GM18520 (cell line): Measurements from ENCODE around the gene APBA1.

Experiments
- ATAC-seq: cut with Tn5 transposase; IDR thresholded peaks from one replicate; pipeline ENCODE4 v1.9.1; 2021; ENCODE audit not compliant: unreplicated experiment

Gene APBA1

DNA sequence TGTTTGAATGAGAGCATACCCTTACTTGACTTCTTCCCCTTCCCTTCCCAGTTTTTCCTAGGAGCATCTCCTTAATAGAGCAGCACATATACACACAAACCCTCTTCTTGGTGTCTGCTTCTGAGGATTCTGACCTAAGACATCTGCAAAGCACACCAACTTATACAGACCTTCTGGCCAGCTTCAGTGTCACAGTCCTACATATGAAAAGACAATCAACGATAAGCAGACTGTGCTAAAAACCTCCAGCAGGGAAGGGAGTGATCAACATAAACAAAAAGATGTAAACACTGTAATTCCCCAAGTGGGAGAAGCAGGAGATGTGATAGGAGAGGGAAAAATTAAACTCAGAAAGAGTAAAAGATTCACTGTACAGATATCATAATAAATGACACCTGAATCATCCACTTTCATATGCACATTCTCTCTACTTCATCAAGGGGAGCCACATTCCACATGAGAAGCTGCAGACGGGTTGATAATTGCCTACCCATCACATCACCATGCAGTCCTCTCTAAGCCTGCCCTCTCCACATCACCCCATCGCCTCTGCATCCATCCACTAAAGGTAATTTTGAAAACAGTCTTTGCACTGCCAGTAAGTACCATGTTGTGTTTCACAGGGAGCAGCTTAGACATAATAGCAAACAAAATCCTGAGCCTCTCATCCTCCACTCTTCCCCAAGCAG is 13.0 kb downstream of the APBA1 start:
- ATAC-seq, result no peak

DNA sequence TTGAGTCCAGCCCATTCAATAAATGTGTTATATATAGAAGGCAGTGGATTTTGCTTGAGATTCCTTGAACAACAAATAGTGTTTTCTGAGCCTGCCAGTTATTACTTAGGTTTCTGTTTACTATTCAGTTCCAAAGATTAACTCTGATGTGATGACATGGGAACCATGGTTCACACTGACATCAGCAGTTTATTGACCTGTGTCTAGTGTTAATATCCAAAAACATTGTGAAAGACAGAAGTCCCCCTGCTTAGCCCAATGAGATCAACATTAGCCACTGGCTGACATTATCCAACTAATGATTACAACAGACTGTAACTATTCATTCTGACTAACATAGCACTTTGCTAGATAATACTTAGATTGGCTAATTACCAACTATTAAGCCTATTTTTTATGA is 14.9 kb downstream of the APBA1 start:
- ATAC-seq, result no peak

GRCh38 chr9:69655065-69655464 is 17.1 kb downstream of the APBA1 start:
- ATAC-seq, result no peak

GRCh38 chr9:69653261-69653660 is 18.9 kb downstream of the APBA1 start:
- no peak for ATAC-seq

DNA sequence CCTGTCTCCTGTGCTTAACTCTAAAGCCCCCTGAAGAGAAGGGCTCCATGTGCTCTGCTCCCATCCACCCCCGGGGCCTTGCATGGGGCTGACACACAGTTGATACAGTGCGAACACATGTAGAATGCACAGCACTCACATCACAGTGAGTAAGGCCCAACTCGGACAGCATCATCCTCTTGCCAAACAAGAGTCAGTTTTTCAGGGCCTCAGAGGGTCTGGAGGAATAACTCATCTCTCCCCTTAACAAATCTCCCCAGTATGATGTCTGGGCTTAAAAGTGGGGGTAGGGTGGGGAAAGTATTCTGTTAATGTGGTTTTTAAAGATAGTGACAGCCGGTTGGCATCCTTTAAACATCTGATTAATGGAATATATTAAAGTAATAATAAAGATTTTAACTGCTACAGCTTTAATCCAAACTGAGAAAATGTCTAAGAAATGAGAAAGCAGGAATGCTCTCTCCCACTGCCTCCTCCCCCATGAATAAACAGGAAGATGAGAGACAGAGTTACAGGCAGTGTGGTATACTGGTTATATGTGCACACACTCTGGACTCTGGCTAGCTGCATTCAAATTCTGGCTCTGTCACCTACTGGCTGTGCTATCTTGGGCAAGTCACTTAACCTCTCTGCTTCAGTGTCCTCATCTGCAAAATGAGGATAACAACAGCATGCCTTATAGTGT is 22.5 kb downstream of the APBA1 start:
- ATAC-seq, result no peak

GRCh38 chr9:69647804-69648203 is 24.4 kb downstream of the APBA1 start:
- ATAC-seq, result no peak

- no peak for ATAC-seq
Measured at GRCh38 chr9:69646810-69647209, 25.4 kb downstream of the APBA1 start.

DNA sequence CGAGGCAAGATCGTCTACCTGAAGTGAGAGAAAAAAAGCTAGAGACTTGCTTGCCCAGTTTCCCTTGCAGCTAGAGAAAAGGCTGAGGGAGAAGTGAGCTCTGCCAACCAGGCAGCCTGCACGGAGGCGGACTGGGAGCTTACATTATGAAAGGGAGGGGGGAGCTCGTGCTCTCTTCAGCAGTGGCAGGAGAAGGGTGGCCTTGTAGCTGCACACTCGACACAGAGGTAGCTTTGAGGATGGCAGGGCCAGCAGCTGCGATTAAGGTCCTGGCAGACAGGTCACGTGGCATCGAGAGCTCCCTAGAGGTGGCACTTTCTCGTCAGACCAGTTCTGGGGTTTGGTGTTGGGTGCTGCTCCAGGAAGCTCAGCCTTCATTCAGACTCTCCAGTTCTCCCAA is 26.7 kb downstream of the APBA1 start:
- no peak for ATAC-seq

GRCh38 chr9:69643098-69643497 is 29.1 kb downstream of the APBA1 start:
- ATAC-seq, result no peak

DNA sequence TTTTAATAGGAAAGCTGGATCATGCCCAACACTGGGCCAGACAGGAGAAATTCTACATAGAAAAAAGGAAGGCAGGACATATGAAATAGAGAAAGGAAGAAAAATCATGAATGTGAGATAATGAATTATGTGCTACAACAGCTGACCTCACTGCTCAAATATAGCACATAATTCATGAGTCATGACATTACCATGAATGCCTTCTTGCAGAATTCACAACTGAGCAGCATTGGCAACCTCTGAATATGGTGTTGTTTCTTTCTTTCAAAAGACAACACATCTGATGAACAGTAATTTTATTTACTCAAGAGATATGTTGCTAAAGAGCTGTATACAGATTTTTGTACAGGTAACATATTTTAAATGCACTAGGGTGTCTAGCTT is 34.4 kb downstream of the APBA1 start:
- ATAC-seq, result no peak

DNA sequence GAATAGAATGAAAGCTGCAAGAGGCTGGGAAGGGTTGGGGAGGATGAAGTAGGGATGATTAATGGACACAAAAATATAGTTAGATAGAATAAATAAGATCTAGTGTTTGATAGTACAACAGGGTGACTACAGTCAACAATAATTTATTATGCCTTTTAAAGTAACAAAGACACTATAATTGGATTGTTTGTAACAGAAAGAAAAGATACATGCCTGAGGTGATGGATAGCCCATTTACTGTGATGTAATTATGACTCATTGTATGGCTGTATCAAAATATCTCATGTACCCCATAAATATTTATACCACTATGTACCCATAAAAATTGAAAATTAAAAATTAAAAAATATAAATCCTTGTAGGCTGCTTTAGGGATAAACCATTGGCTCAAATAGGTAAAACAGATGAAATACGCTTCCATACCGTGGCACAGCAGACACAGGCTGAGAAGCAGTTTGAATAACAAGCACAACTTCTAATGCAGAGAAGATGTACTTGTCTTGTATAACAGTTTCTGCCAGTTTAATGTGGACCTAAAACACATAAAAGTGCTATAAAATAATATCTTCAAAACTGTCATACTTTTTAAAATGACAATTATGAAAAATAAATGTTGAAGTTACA is 34.9 kb downstream of the APBA1 start:
- ATAC-seq, result no peak

GRCh38 chr9:69633716-69634115 is 38.5 kb downstream of the APBA1 start:
- ATAC-seq, result no peak

- ATAC-seq, result no peak
Measured at GRCh38 chr9:69632768-69633167, 39.4 kb downstream of the APBA1 start.

DNA sequence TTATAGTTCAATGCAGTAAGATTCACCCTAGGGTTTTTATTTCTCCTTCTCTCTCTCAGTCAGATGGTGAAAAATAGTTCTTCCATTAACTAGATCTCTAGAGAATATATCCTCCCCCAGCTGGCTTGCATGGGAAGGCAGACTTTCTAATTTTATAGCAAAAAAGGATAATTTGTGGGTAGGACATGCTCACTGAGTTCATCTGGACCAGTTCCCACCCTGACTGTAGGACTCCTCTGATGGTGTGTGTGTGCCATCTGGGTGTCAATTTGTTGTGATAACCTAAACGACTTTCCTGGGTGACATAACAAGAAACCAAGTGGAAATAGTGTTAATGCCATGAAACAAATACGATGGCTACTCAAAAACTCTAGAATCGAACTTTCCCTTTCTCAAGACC is 44.9 kb downstream of the APBA1 start:
- no peak for ATAC-seq

GRCh38 chr9:69623276-69623675 is 48.9 kb downstream of the APBA1 start:
- ATAC-seq, result no peak

DNA sequence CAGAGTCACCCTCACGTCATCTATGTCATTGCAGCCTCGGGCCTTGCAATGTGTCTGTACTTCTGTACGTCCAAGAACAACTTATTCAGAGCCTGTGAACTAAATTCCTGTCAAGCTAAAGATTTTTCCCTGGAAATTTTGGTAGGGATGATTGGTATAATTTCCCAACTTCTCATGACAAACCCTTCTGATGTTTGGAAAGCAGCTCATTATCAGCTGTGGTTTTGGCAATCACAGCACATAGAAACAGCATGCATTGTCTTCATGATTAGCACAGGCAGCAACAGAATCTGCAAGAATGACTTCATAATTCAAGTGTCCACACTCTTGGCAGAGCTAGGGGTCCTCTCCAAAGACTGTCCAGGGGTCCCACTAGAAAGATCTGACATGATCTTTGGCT is 49.5 kb downstream of the APBA1 start:
- ATAC-seq, result no peak

GRCh38 chr9:69621730-69622460 is 50.3 kb downstream of the APBA1 start:
- no peak for ATAC-seq

DNA sequence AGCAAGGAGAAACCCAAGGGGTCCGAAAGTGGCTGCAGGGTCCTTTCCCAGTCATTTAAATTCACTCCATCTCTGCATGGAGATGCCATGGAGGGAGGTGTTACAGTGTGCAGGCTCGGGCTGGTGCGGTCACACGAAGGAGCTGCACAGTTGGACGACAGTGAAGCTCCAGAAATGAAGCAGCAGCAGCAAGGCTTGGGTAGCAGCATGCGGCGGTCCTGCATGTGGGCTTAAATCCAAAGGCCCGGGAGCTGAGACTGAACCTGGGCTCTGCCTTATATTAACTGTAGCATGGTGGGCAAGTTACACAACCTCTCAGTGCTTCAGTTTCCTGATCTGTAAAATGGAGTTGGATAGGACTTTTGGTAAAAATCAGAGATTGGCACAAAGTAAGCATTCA is 51.4 kb downstream of the APBA1 start:
- ATAC-seq, result no peak

DNA sequence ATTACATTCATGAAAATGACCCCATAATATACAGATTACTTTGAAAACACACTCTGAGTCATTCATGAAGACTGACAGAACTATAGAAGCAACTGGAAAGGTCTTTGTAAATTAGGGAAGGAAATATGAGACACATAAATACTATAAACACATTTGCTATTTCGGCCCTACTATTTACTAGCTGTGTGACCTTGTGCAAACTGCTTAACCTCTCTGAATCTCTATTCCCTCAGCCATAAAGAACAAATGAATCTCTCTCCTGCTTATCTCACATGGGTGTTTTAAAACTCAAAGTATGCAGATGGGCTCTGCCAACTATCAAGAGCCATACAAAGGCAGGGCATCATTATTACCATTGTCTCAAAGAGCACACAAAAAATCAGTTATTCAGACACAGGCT is 52.9 kb downstream of the APBA1 start:
- no peak for ATAC-seq

- no peak for ATAC-seq
Measured at GRCh38 chr9:69617006-69617405, 55.2 kb downstream of the APBA1 start.

DNA sequence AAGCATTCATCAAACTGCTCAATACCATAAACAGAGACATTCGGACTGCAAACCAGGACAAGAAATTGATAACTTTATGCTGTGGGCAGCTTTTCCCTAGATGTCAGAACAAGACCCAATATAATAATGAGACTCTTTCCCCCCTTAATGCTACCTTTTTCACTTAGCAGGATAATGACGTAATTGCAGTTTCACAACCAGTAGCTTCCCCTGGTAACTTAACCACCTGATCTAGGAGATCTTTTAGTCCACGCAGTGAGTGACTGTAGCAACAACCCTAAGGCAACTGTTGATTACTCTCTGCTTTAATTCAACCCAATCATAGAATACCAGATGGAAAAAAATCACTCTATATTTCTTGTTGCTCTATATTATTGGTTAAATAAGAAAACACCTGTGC is 56.3 kb downstream of the APBA1 start:
- ATAC-seq, result no peak

- no peak for ATAC-seq
Measured at GRCh38 chr9:69611221-69611620, 61.0 kb downstream of the APBA1 start.
